ENCODE measurements around the gene ADAMTS17.

Gene ADAMTS17

GRCh38 chr15:99976811-99977271 lies 364.9 kb downstream of the ADAMTS17 start:
- TF ChIP-seq MAX (IDR thresholded peaks at IDR 0.05; ENCODE audit: low read depth, low read length) = no peak
- TF ChIP-seq CTCF (IDR thresholded peaks at IDR 0.05; ENCODE audit: low read depth, low read length) = no peak
- no peak for TF ChIP-seq MYC (IDR thresholded peaks at IDR 0.05; ENCODE audit: low read depth, low read length)
- TF ChIP-seq POLR2A (IDR thresholded peaks at IDR 0.05; ENCODE audit: extremely low read depth, insufficient read length) = no peak
- no peak overlapping the region for H3K4me3 ChIP-seq (ENCODE audit: low read depth, low read length)
- DNase-seq (ENCODE audit: low read depth) = peak; percentile 66

GRCh38 chr15:99976000-99976399 lies 365.8 kb downstream of the ADAMTS17 start:
- no peak for DNase-seq (ENCODE audit: low read depth)
- TF ChIP-seq MAX (IDR thresholded peaks at IDR 0.05; ENCODE audit: low read depth, low read length) (no peak), MYC (IDR thresholded peaks at IDR 0.05; ENCODE audit: low read depth, low read length) (no peak), CTCF (IDR thresholded peaks at IDR 0.05; ENCODE audit: low read depth, low read length) (no peak), POLR2A (IDR thresholded peaks at IDR 0.05; ENCODE audit: extremely low read depth, insufficient read length) (no peak)
- no peak overlapping the region for H3K4me3 ChIP-seq (ENCODE audit: low read depth, low read length)

GRCh38 chr15:99974246-99974645 lies 367.5 kb downstream of the ADAMTS17 start:
- no peak for TF ChIP-seq MAX (IDR thresholded peaks at IDR 0.05; ENCODE audit: low read depth, low read length)
- TF ChIP-seq MYC (IDR thresholded peaks at IDR 0.05; ENCODE audit: low read depth, low read length) = no peak
- no peak for TF ChIP-seq POLR2A (IDR thresholded peaks at IDR 0.05; ENCODE audit: extremely low read depth, insufficient read length)
- TF ChIP-seq CTCF (IDR thresholded peaks at IDR 0.05; ENCODE audit: low read depth, low read length) = no peak
- DNase-seq (ENCODE audit: low read depth) = no peak
- no peak overlapping the region for H3K4me3 ChIP-seq (ENCODE audit: low read depth, low read length)

- TF ChIP-seq MAX (IDR thresholded peaks at IDR 0.05; ENCODE audit: low read depth, low read length) (no peak), CTCF (IDR thresholded peaks at IDR 0.05; ENCODE audit: low read depth, low read length) (no peak), POLR2A (IDR thresholded peaks at IDR 0.05; ENCODE audit: extremely low read depth, insufficient read length) (no peak), MYC (IDR thresholded peaks at IDR 0.05; ENCODE audit: low read depth, low read length) (no peak)
- no peak overlapping the region for H3K4me3 ChIP-seq (ENCODE audit: low read depth, low read length)
- no peak for DNase-seq (ENCODE audit: low read depth)
These were observed 368.4 kb downstream of the ADAMTS17 start for GRCh38 chr15:99973351-99973750.

- TF ChIP-seq POLR2A (IDR thresholded peaks at IDR 0.05; ENCODE audit: extremely low read depth, insufficient read length) (no peak), MYC (IDR thresholded peaks at IDR 0.05; ENCODE audit: low read depth, low read length) (no peak), MAX (IDR thresholded peaks at IDR 0.05; ENCODE audit: low read depth, low read length) (no peak), CTCF (IDR thresholded peaks at IDR 0.05; ENCODE audit: low read depth, low read length) (no peak)
- no peak overlapping the region for H3K4me3 ChIP-seq (ENCODE audit: low read depth, low read length)
- no peak for DNase-seq (ENCODE audit: low read depth)
These were observed 370.8 kb downstream of the ADAMTS17 start for GRCh38 chr15:99970891-99971430.
